HG03469 (cell line): Measurements from ENCODE around the gene KCNH2.
"Not testable (repeated sequence)": the region's sequence is repeated elsewhere in the genome, so short reads cannot be mapped to it uniquely, and the experiment has no call there.

Experiments
- ATAC-seq: cut with Tn5 transposase; IDR thresholded peaks from one replicate; pipeline ENCODE4 v1.9.1; 2021; ENCODE audit warnings: mild to moderate bottlenecking, moderate library complexity, moderate number of reproducible peaks; ENCODE audit not compliant: unreplicated experiment

KCNH2 gene

GRCh38 chr7:150911590-150912267 lies 66.4 kb downstream of the KCNH2 start:
- no peak for ATAC-seq

GRCh38 chr7:150910996-150911422 lies 67.1 kb downstream of the KCNH2 start:
- no peak for ATAC-seq

DNA sequence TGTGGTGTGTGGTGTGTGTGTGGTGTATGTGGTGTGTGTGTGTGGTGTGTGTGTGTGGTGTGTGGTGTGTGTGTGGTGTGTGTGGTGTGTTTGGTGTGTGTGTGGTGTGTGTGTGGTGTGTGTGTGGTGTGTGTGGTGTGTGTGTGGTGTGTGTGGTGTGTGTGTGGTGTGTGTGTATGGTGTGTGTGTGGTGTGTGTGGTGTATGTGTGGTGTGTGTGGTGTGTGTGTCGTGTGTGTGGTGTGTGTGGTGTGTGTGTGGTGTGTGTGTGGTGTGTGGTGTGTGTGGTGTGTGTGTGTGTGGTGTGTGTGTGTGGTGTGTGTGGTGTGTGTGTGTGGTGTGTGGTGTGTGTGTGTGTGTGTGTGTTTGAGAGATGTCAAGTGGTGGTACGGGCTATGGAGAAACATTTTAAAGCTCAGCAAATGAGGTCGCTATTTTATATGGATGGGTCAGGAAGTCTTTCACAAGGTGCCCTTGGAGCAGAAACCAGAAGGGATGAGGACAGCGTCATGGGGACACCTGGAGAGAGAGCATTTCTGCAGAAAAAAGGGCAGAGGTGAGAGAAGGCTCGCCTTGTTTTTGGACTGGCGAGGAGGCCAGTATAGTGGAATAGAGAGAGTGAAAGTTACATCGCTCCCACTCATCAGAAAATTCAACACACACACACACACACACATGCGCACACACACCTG lies 67.7 kb downstream of the KCNH2 start:
- ATAC-seq: not testable (repeated sequence)

- no peak for ATAC-seq
Observed at GRCh38 chr7:150909200-150909995, 68.7 kb downstream of the KCNH2 start.

DNA sequence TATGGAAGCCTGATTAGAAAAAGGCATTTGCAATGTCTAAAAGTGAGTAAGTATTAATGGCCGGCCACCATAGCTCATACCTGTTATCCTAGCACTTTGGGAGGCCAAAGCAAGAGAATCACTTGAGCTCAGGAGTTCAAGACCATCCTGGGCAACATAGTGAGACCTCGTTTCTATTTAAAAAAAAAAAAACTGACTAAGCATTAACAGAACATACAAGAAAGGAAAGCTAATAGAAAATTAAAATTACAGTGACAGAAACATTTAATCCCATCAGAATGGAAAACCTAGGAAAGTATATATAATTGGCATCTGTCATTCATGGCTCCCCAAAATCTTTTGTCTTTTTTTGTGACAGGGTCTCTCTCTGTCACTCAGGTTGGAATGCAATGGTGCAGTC lies 69.9 kb downstream of the KCNH2 start:
- no peak for ATAC-seq

- ATAC-seq: no peak
Observed at GRCh38 chr7:150904011-150904909, 73.9 kb downstream of the KCNH2 start.

DNA sequence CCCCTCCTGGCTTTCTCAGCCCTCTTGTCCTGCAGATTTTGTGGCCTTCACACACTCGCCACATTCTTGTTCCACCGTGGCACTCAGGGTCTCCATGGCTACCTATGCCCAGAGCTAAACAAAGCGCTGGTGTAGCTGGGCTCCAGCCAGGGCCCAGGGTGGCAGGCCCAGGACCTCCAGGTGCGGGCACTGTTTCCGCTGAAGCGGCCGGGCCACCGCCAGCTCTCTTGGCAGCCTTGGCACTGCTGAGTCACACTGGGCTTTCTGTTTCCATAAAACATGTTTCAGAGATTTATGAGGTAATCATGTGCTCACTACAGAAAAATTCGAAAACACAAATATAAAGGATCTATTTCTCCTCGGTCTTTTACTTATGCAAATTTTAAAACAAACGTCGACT lies 74.5 kb downstream of the KCNH2 start:
- no peak for ATAC-seq

DNA sequence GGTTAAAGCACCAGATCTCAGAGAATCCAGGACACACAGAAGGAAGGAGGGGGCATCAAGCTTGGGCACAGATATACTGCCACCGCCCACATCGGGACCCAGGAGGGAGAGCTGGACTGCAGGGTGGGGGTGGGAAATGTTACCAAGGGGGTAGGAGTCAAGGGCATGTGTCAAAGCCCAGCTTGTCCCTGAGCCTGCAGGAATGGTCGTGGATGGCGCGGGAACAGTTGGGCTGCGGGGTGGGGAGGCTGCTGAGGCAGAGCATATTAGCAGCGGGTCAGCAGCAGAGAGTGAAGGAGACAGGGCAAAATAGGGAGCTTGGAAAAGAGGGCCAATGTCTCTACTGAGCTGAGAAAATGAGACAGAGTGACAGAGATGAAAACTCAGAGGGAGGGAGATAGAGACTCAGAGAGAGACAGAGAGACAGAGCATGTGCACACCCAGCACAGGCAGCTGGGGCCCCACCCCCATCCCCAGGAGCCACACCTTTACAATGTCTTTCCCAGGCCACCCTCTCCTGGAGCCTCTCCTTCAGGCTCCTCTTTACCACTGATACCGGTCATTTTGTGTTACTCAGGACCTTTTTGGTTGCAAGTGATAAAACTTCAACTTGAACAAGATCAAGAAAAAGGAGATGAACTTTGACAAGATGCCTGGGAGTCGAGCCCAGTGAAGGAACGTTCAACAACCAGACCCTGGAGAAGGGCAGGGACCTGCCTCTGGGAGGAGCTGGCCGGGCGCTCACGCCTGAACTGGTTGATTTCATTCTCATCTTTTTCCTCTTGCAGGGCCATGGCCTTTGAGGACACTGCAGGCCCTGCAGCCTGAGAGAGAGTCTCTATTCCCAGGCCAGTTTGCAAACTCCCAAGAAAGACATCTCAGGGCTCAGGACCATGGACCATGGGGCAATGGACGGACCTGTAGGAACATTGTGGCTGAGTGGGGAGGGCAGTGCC lies 75.8 kb downstream of the KCNH2 start:
- ATAC-seq: no peak

DNA sequence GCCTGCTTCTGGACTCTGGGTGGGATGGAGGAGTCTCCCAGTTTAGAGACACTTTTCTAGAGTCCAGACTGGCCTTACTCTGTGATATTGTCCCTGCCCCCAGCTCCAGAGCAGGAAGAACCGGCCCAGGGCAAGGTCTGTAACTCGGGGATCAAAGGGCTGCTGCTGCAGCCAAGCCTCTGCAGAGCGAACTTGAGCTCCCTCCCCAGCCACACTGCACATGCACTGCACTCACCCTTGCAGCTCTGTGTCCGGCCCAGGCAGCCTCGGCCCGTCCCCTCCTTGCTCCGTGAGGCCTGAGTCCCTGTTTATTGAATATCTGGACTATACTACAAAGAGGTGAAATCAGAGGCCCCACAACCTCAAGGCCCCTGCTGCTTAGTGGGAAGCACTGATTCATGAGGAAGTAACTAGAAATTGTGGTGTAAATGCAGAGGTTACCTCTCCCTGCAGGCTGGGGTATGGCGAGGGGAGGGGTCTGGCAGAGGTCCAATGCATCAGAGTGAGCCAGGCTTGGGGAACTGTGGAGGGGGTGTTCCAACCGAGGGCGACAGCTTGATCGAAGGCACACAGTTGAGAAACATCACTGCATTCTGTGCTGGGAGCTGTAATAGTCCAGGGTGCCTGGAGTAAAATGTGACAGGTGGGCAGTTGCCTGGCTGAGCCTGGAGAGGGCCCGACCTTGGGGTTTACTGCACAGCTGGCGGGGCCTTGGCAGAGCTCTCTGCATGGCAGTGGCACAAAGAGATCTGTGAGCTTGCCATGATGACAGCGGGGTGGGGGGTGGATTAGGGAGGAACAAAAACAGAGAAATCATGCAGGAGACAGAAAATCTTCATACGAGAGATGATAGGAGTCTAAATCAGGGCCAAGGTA lies 76.7 kb downstream of the KCNH2 start:
- ATAC-seq: no peak

GRCh38 chr7:150900675-150901074 lies 77.4 kb downstream of the KCNH2 start:
- ATAC-seq: no peak

DNA sequence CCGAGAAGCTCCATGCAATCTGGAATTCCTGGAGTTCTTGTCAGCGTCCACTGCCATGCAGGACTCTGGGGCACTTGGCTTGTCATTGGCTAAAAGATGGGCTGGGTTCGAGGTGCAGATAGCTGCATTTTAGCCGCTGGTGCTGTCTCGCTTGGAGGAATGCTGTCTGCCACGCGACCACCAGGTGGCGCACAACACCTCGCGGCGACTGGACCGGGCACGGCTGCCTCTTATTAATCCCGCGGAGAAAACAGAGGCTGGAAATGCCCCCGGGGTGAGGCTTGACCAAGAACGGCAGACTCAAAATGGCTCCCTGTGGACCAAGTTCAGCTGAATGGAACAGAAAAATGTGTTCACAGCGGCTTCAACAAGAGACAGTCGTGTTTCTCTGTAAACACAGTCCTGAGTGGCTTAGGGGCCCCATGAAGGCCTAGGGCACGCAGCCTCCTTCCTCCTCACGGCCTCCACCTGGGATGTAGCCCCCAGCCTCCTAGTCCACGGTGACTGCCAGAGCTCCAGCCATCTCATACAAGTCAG lies 79.6 kb downstream of the KCNH2 start:
- no peak for ATAC-seq

GRCh38 chr7:150897502-150898474 lies 80.3 kb downstream of the KCNH2 start:
- ATAC-seq: no peak

DNA sequence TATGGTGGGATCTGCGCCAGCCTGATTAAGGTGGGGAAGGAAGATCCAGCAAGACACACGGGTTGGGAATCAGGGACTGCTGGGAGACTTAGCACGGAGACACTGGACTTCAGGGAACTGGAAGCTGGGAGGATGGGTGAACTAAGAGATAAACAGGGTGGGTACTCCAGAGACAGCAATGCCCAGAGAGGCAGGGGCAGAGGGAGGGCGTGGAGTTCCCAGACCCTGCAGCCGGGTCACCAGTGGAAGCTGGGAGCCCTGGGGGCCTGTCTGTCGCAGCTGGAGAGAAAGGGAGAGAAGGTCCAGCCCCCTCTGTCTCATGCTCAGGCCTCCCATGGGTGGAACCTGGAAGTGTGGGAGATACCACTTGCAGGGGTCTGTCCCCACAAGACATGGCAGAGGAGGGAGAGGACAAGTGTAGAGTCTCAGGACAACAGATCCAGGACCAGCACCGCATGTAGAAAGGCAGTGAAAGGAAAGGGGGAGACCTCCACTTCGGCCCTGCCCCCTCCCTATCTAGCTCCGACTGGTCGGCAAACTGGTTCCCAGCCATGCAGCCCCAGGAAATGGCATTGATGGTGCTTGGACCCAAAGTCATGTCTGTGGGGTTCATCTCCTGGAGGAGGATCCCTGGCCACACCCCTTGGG lies 81.4 kb downstream of the KCNH2 start:
- ATAC-seq: no peak

DNA sequence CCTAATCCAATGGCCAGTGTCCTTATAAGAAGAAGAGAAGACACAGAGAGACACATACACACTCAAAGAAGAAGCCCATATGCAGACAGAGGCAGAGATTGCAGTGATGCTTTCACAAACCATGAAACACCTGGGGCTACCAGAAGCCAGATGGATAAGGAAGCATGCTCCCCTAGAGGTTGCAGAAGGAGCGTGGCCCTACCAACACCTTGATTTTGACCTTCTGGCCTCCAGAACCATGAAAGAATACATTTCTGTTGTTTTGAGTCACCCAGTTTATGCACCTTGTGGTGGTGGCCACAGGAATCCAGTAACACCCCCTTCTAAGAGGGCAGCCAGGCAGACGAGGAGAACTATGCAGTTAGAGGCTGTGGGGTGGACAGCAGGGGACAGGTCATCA lies 82.3 kb downstream of the KCNH2 start:
- ATAC-seq: no peak
